Ovary (tissue), 3 donors: ENCODE data around the gene MAD2L1BP.

Experiments
- POLR2A ChIP-seq: fragments of 450-650 bp; IDR thresholded peaks from one replicate; pipeline ENCODE4 v1.6.1; 2017; ENCODE audit warnings: antibody characterized with exemption, mild to moderate bottlenecking, moderate library complexity
- TF ChIP-seq, protein P1 (sequence below), 3 donors: fragments of 450-650 bp in 2 of 3; fragments of 200-600 bp in 1 of 3; IDR thresholded peaks; one replicate each; pipeline versions ENCODE4 v1.5.1 to v1.8.0; 2016 to 2022; ENCODE audit warnings: antibody characterized with exemption in 3 of 3, mild to moderate bottlenecking in 1 of 3
- donor health status: DM: no; HTN: no; CAD: no.

DNA sequence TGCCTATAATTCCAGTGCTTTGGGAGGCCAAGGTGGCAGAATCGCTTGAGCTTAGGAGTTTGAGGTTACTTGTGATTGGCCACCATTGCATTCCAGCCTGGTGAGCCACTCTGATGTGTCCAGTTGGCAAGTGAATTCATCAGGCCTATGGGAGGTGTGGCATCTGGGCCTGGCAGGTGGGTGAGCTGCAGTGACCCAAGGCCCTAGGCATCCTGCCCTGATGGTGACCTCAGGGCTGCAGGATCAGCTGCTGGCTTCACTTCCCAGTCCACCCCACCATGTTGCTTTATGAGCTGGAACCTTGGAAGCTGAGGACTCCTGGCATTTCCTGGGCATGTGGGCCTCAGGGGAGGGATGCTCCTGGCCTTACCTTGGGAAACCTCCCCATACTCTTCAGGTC is 29.7 kb downstream of the MAD2L1BP start:
- TF ChIP-seq, protein P1, sequence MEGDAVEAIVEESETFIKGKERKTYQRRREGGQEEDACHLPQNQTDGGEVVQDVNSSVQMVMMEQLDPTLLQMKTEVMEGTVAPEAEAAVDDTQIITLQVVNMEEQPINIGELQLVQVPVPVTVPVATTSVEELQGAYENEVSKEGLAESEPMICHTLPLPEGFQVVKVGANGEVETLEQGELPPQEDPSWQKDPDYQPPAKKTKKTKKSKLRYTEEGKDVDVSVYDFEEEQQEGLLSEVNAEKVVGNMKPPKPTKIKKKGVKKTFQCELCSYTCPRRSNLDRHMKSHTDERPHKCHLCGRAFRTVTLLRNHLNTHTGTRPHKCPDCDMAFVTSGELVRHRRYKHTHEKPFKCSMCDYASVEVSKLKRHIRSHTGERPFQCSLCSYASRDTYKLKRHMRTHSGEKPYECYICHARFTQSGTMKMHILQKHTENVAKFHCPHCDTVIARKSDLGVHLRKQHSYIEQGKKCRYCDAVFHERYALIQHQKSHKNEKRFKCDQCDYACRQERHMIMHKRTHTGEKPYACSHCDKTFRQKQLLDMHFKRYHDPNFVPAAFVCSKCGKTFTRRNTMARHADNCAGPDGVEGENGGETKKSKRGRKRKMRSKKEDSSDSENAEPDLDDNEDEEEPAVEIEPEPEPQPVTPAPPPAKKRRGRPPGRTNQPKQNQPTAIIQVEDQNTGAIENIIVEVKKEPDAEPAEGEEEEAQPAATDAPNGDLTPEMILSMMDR (IDR thresholded peaks at IDR 0.05): no peak
- TF ChIP-seq POLR2A: no peak
